H9 (cell line): Measurements from ENCODE around the gene STX7. TPM values are rescaled to one million over a fixed set of nuclear protein-coding genes. Genes with fewer than 3 reads are reported as not detected.

Experiments
- DNase-seq: peaks from one replicate; pipeline ENCODE4 v3.0.0-alpha.2; 2017
- H2AFZ ChIP-seq: one replicate; pipeline ENCODE4 v1.6.1; 2013; ENCODE audit warnings: mild to moderate bottlenecking, low read length, control low read depth, moderate library complexity
- H2AK5ac ChIP-seq: 2 replicates; pipeline ENCODE4 v1.6.1; 2013; ENCODE audit warnings: low read length, control low read depth, mixed read lengths; ENCODE audit not compliant: insufficient read length
- H2BK120ac ChIP-seq: one replicate; pipeline ENCODE4 v1.6.1; 2013; ENCODE audit warnings: low read depth, mild to moderate bottlenecking, low read length, control low read depth, inconsistent platforms; ENCODE audit not compliant: poor library complexity, severe bottlenecking
- H2BK12ac ChIP-seq: 2 replicates; pipeline ENCODE4 v1.6.1; 2013; ENCODE audit warnings: low read length, control low read depth, mixed read lengths, low read depth; ENCODE audit not compliant: insufficient read length
- H2BK15ac ChIP-seq: 2 replicates; pipeline ENCODE4 v1.6.1; 2013; ENCODE audit warnings: low read depth, low read length, control low read depth
- H2BK20ac ChIP-seq: one replicate; pipeline ENCODE4 v1.6.1; 2013; ENCODE audit warnings: low read depth, mild to moderate bottlenecking, low read length, control low read depth, inconsistent platforms; ENCODE audit not compliant: poor library complexity, severe bottlenecking
- H2BK5ac ChIP-seq: 2 replicates; pipeline ENCODE4 v1.6.1; 2013; ENCODE audit warnings: low read length, control low read depth, mixed read lengths; ENCODE audit not compliant: insufficient read length
- H3K14ac ChIP-seq: 2 replicates; pipeline ENCODE4 v1.6.1; 2013; ENCODE audit warnings: low read length, control low read depth; ENCODE audit not compliant: insufficient read depth
- H3K18ac ChIP-seq: 2 replicates; pipeline ENCODE4 v1.6.1; 2013; ENCODE audit warnings: low read depth, mild to moderate bottlenecking, mixed read lengths, low read length, control low read depth; ENCODE audit not compliant: insufficient read length
- H3K23ac ChIP-seq: 2 replicates; pipeline ENCODE4 v1.6.1; 2013; ENCODE audit warnings: low read length, control low read depth, mixed read lengths, low read depth; ENCODE audit not compliant: insufficient read length
- H3K23me2 ChIP-seq: 2 replicates; pipeline ENCODE4 v1.6.1; 2013; ENCODE audit warnings: low read depth, mild to moderate bottlenecking, mixed read lengths, low read length, control low read depth; ENCODE audit not compliant: insufficient read length, poor library complexity, severe bottlenecking
- H3K27ac ChIP-seq: 2 replicates; pipeline ENCODE4 v1.5.1; 2013; ENCODE audit warnings: low read length, control low read depth, mixed read lengths, low read depth; ENCODE audit not compliant: insufficient read length
- H3K27me3 ChIP-seq: 2 replicates; pipeline ENCODE4 v1.6.1; 2013; ENCODE audit warnings: low read length, control low read depth, inconsistent platforms; ENCODE audit not compliant: insufficient read depth
- H3K4ac ChIP-seq: 2 replicates; pipeline ENCODE4 v1.6.1; 2013; ENCODE audit warnings: low read depth, mild to moderate bottlenecking, control low read depth, inconsistent platforms, low read length, moderate library complexity
- H3K4me1 ChIP-seq: 2 replicates; pipeline ENCODE4 v1.6.1; 2013; ENCODE audit warnings: low read length, control low read depth, inconsistent platforms; ENCODE audit not compliant: insufficient read depth
- H3K4me2 ChIP-seq: 2 replicates; pipeline ENCODE4 v1.6.1; 2013; ENCODE audit warnings: low read length, control low read depth, mixed read lengths; ENCODE audit not compliant: insufficient read length, insufficient read depth
- H3K56ac ChIP-seq: 2 replicates; pipeline ENCODE4 v1.6.1; 2013; ENCODE audit warnings: low read depth, mild to moderate bottlenecking, mixed read lengths, low read length, control low read depth; ENCODE audit not compliant: insufficient read length
- H3K79me1 ChIP-seq: 2 replicates; pipeline ENCODE4 v1.6.1; 2013; ENCODE audit warnings: low read depth, mild to moderate bottlenecking, moderate library complexity, low read length, control low read depth, inconsistent platforms; ENCODE audit not compliant: insufficient read depth, poor library complexity, severe bottlenecking
- H3K79me2 ChIP-seq: 2 replicates; pipeline ENCODE4 v1.6.1; 2013; ENCODE audit warnings: low read length, control low read depth, inconsistent platforms; ENCODE audit not compliant: insufficient read depth
- H3K9ac ChIP-seq: 2 replicates; pipeline ENCODE4 v1.6.1; 2013; ENCODE audit warnings: low read length, control low read depth, mixed read lengths; ENCODE audit not compliant: insufficient read length; ENCODE audit errors: extremely low read depth
- H3K9me3 ChIP-seq: one replicate; pipeline ENCODE4 v1.6.1; 2013; ENCODE audit warnings: low read depth, low read length, inconsistent platforms; ENCODE audit not compliant: control insufficient read depth
- H3T11ph ChIP-seq: one replicate; pipeline ENCODE4 v1.6.1; 2013; ENCODE audit warnings: mild to moderate bottlenecking, low read length, control low read depth, inconsistent platforms
- H4K20me1 ChIP-seq: one replicate; pipeline ENCODE4 v1.6.1; 2013; ENCODE audit not compliant: control insufficient read depth, insufficient read length, insufficient read depth
- H4K5ac ChIP-seq: 2 replicates; pipeline ENCODE4 v1.6.1; 2013; ENCODE audit warnings: low read depth, mild to moderate bottlenecking, mixed read lengths, low read length, control low read depth; ENCODE audit not compliant: insufficient read length
- H4K8ac ChIP-seq: replicated peaks from 2 replicates; pipeline ENCODE4 v1.6.1; 2013; ENCODE audit warnings: low read length, control low read depth, mixed read lengths, low read depth; ENCODE audit not compliant: insufficient read length
- H4K91ac ChIP-seq: 2 replicates; pipeline ENCODE4 v1.6.1; 2013; ENCODE audit warnings: low read depth, mild to moderate bottlenecking, moderate library complexity, mixed read lengths, low read length, control low read depth; ENCODE audit not compliant: insufficient read length
- H3K27ac Mint-ChIP-seq, 3 experiments: 2 replicates in 2 of 3; 3 replicates in 1 of 3; pipeline ENCODE4 v1.8.0; 2020 to 2021; ENCODE audit warnings: mixed read lengths in 3 of 3, mild to moderate bottlenecking in 1 of 3, moderate library complexity in 1 of 3
- H3K27me3 Mint-ChIP-seq: 2 replicates; pipeline ENCODE4 v1.8.0; 2021; ENCODE audit warnings: low read depth, mild to moderate bottlenecking, moderate library complexity, mixed read lengths
- H3K36me3 Mint-ChIP-seq, 3 experiments: 2 replicates in 2 of 3; 3 replicates in 1 of 3; pipeline ENCODE4 v1.8.0; 2020 to 2021; ENCODE audit warnings: low read depth in 3 of 3, mixed read lengths in 3 of 3; ENCODE audit not compliant: insufficient read depth in 1 of 3
- H3K4me1 Mint-ChIP-seq, 2 experiments: 2 replicates each; pipeline ENCODE4 v1.8.0; 2020; ENCODE audit warnings: mixed read lengths in 2 of 2
- H3K4me3 Mint-ChIP-seq, 2 experiments: 2 replicates in 1 of 2; 3 replicates in 1 of 2; pipeline ENCODE4 v1.8.0; 2020 to 2021; ENCODE audit warnings: mild to moderate bottlenecking in 2 of 2, mixed read lengths in 2 of 2, moderate library complexity in 1 of 2
- H3K9me3 Mint-ChIP-seq, 2 experiments: 2 replicates in 1 of 2; 3 replicates in 1 of 2; pipeline ENCODE4 v1.8.0; 2020; ENCODE audit warnings: mild to moderate bottlenecking in 2 of 2, mixed read lengths in 2 of 2, moderate library complexity in 1 of 2
- CTCF ChIP-seq: fragments of 200-600 bp; sonication (generic); conservative IDR thresholded peaks from 3 replicates; pipeline ENCODE4 v1.8.0; 2021; ENCODE audit warnings: antibody characterized with exemption, mild to moderate bottlenecking
- WGBS: extraction: QIAGEN DNeasy Blood & Tissue Kit; methylation state at CpG from one replicate; pipeline ENCODE4 v1.1.7; 2013; ENCODE audit warnings: missing lambda C conversion rate, low lambda C conversion rate, mixed read lengths; ENCODE audit not compliant: insufficient read length; ENCODE audit errors: extremely low coverage; 5-methylcytosine and 5-hydroxymethylcytosine counted together
- total RNA-seq: library from RNA; stranded (reverse); gene quantifications from 2 replicates; pipeline ENCODE4 v1.2.1, GENCODE V29; 2021

The STX7 gene
- total RNA-seq, 1 experiment from 2014 or later: 30.0 TPM

GRCh38 chr6:132496519-132497180 lies 16.3 kb downstream of the STX7 start:
- no peak overlapping the region for H3T11ph ChIP-seq
- no peaks in the 10 kb centered on the region for H3K4me1 Mint-ChIP-seq
- H3K9ac ChIP-seq: no peak overlapping the region
- DNase-seq: no peak
- H3K4me1 ChIP-seq: peaks cover 2% of the 10 kb centered on the region; the same call in 1 of the 2 replicates
- H3K27ac Mint-ChIP-seq: no peak overlapping the region
- H3K4me2 ChIP-seq: no peak overlapping the region
- no peak for TF ChIP-seq CTCF
- no peak overlapping the region for H4K91ac ChIP-seq
- H3K79me1 ChIP-seq: no peaks in the 10 kb centered on the region
- no peak overlapping the region for H3K4me3 Mint-ChIP-seq
- H3K23ac ChIP-seq: no peak overlapping the region
- no peak overlapping the region for H3K56ac ChIP-seq
- H2BK120ac ChIP-seq: no peak overlapping the region
- H3K18ac ChIP-seq: no peak overlapping the region
- H2BK15ac ChIP-seq: no peak overlapping the region
- no peak overlapping the region for H3K14ac ChIP-seq
- no peak overlapping the region for H2AK5ac ChIP-seq
- no peak overlapping the region for H3K27ac ChIP-seq
- H3K27me3 ChIP-seq: no peaks in the 10 kb centered on the region
- H2AFZ ChIP-seq: no peak overlapping the region
- no peak overlapping the region for H2BK12ac ChIP-seq
- no peaks in the 10 kb centered on the region for H4K20me1 ChIP-seq
- peaks cover 6 to 24% (median 21%) of the 10 kb centered on the region in 3 experiments; a peak in 6 of 7 replicates for H3K36me3 Mint-ChIP-seq
- no peak overlapping the region for H4K5ac ChIP-seq
- H3K23me2 ChIP-seq: no peaks in the 10 kb centered on the region
- no CpG with 5 or more reads among the region's 4 CpGs for WGBS
- no peaks in the 10 kb centered on the region; the same call in 1 of the 2 replicates for H3K79me2 ChIP-seq
- no peak overlapping the region for H3K4ac ChIP-seq
- H3K9me3 Mint-ChIP-seq: peaks cover 0 to 2% of the 10 kb centered on the region in 2 experiments; a peak in 2 of 5 replicates
- H3K27me3 Mint-ChIP-seq: no peaks in the 10 kb centered on the region
- no peak overlapping the region for H2BK5ac ChIP-seq
- no peak overlapping the region for H2BK20ac ChIP-seq
- H4K8ac ChIP-seq: no peak overlapping the region
- no peaks in the 10 kb centered on the region for H3K9me3 ChIP-seq
